MG63 (cell line): Measurements from ENCODE around the gene MEIOSIN. TPM values are rescaled to one million over a fixed set of nuclear protein-coding genes. Genes with fewer than 3 reads are reported as not detected.
A peak's percentile ranks its signal among the peaks of the same experiment; 100 is the strongest.

ENCODE experiments used
- DNase-seq: peaks from one replicate; pipeline ENCODE4 v3.0.0-alpha.2; 2020
- H3K27me3 ChIP-seq: fragments of 250-450 bp; sonication (Bioruptor Pico); 2 replicates; pipeline ENCODE4 v1.5.1; 2020; ENCODE audit warnings: mild to moderate bottlenecking, moderate library complexity
- H3K36me3 ChIP-seq: fragments of 250-450 bp; sonication (Bioruptor Pico); 2 replicates; pipeline ENCODE4 v1.5.1; 2020; ENCODE audit warnings: mild to moderate bottlenecking, moderate library complexity
- H3K4me3 ChIP-seq: fragments of 250-450 bp; sonication (Bioruptor Pico); 2 replicates; pipeline ENCODE4 v1.5.1; 2020; ENCODE audit warnings: mild to moderate bottlenecking, moderate library complexity
- H3K9me3 ChIP-seq: fragments of 250-450 bp; sonication (Bioruptor Pico); 2 replicates; pipeline ENCODE4 v1.5.1; 2020; ENCODE audit warnings: mild to moderate bottlenecking, moderate library complexity
- total RNA-seq: library from RNA; depleted of rRNA; stranded (reverse); fragments of >200 nt; shearing (Covaris generic); gene quantifications from 2 replicates; pipeline ENCODE4 v1.2.3, GENCODE V29; 2014; ENCODE audit warnings: low replicate concordance

Gene MEIOSIN
- total RNA-seq, 1 experiment from 2014 or later: 0.99 TPM

DNA sequence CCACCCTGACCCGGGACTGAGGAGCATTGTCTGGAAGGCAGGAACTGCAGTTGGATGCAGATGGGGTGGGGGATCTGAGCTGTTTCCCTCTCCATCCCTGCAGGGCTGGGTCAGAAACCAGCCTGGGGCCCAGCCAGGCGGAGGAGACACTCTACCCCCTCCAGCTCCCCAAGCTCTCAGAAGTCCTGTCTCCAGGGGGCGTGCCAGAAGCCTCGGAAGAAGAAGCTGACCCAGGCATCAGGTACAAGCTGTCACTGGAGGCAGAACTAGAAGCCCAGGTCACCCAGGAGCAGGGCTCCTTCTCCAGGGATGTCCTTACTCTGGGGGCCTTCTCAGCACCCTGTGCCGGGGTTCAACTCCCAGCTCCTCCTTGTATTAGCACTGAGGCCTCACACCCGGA, 20.3 kb downstream of the MEIOSIN start:
- no peak for DNase-seq
- no peak overlapping the region for H3K4me3 ChIP-seq
- no peaks in the 10 kb centered on the region for H3K27me3 ChIP-seq
- no peaks in the 10 kb centered on the region for H3K9me3 ChIP-seq
- no peaks in the 10 kb centered on the region for H3K36me3 ChIP-seq

DNA sequence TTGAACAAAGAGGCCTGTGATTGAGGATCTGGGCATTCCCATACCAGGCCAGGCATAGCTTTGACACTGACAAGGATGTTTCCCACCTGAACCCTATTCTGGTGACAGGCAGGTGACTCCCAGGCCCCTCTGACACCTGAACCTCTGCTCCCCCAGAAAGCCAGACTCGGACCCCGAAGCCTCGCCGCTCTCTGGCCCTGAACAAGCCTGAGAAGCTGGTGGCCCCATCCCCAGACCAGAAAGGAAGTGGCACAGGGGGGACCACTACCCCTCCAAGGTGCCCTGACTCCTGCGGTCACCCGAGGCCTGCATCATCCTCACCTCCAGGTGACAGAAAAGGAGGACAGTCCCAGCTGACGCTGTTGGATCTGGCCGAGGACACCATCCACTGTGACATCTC, 21.1 kb downstream of the MEIOSIN start:
- Histone ChIP-seq H3K9me3 (no peaks in the 10 kb centered on the region), H3K27me3 (no peaks in the 10 kb centered on the region), H3K36me3 (no peaks in the 10 kb centered on the region), H3K4me3 (no peak overlapping the region)
- no peak for DNase-seq

DNA sequence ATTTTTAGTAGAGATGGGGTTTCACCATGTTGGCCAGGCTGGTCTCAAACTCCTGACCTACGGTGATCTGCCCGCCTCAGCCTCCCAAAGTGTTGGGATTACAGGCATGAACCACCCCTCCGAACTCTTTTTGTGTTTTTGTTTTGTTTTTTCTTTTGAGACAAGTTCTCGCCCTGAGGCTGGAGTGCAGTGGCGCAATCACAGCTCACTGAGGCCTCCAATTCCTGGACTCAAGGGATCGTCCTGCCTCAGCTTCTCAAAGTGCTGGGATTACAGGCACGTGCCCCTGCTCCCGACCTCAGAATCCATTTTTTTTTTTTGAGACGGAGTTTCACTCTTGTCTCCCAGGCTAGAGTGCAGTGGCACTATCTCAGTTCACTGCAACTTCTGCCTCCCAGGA, 24.5 kb downstream of the MEIOSIN start:
- no peak for DNase-seq
- no peak overlapping the region for H3K4me3 ChIP-seq
- no peaks in the 10 kb centered on the region for H3K36me3 ChIP-seq
- no peaks in the 10 kb centered on the region for H3K27me3 ChIP-seq
- H3K9me3 ChIP-seq: no peaks in the 10 kb centered on the region

DNA sequence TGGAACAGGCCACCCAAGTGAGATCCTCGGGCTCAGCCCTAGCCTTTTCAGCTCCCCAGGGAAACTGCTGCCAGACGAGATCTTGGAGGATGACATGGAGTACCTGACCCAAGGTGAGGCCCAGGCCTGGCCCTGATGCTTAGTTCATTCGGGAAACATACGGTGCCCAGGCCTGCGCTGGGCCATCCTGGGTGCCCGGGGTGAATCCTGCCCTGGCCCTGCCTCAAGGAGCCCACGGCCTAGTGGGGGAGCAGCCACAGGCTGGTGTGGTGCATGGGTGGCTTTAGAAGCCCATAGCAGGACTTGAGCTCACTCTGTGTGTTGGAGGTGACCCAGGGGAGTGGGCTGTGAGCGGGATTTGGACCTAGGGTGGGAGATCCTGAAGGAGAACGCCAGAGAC, 25.7 kb downstream of the MEIOSIN start:
- Histone ChIP-seq H3K9me3 (no peaks in the 10 kb centered on the region), H3K27me3 (no peaks in the 10 kb centered on the region), H3K4me3 (no peak overlapping the region), H3K36me3 (no peaks in the 10 kb centered on the region)
- no peak for DNase-seq

DNA sequence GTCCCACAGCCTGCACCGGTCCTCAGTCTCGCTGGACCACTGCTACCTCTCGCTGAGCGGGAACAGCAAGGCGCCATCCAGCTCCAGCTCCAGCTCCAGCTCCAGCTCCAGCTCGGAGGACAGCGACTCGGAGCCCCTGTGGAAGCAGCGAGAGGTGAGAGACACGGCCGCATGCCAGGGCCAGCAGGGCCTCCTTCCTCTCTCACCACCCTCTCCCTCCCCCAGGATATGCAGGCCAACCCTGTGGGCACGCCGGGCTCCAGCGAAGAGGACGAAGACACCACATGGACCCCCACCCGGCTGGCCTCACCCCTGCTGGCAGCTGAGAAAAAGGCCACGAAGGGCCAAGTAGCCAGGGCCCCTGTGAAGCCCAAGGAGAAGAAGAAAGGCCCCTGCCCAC, 28.5 kb downstream of the MEIOSIN start:
- Histone ChIP-seq H3K9me3 (no peaks in the 10 kb centered on the region), H3K27me3 (no peaks in the 10 kb centered on the region), H3K4me3 (no peak overlapping the region), H3K36me3 (peaks cover 12% of the 10 kb centered on the region)
- DNase-seq: no peak

DNA sequence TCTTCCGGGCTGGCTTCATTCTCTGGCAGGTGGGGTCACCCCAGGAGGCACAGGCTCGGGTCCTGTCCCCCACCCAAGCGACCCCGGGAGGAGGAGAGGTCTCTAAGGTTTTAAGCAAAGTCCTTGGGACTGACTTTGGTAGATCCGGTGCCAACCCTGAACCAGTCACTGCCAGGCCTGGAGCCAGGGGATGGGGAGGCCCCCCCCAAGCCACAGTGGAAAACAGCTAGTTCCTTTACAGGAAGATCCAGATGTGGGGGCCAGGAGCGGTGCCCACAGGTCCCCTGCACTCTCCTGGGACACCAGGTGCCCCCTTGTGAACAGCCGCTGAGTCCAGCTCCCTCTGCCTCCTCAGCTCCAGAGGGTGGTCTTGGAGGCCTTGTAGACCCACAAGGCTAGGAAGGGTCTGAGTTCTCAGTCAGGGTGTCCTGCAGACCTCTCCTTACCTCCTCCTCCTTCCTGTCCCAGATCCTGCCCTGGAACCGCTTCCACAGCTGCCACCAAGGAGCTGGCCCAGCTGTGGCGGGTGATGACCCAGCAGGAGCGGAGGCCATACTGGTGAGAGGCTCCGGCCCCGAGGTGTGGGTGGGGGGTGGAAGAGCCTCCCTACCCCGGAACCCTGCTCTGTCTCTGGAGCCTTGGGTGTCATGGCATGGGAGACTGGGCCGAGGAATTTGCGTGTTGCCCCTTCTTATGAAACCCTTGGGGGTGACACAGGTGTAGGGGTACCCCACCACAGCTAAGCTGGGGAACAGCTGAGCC, 29.8 kb downstream of the MEIOSIN start:
- Histone ChIP-seq H3K36me3 (peaks cover 13% of the 10 kb centered on the region), H3K9me3 (no peaks in the 10 kb centered on the region), H3K27me3 (no peaks in the 10 kb centered on the region), H3K4me3 (no peak overlapping the region)
- no peak for DNase-seq

DNA sequence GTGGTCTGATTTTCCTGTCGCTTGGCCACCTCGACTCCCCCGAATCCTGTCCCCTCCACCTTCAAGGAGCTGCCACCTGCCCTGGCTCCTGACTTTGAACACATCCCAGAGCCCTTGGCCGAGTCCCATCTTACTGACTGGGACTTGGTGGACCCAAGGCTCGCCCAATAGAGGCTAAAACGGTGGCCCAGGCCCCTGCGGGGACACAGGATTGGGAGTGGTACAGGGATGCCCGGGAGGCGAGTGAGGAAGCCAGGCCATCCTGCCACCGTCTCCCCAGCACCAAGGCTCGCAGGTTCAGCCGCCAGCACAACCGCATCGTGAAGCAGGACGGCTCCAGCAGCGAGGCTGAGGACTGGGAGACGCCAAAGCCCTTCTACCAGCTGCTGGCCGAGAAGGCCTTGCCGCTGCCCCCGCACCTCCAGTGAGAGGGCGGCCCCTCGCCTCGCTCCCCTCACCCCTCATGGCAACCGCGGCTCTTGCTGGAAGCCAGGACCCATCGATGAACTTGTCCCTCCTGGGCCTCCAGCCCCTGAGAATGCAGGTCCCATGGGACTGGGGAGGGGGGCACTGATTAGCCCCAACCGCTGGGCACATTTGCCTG, 30.6 kb downstream of the MEIOSIN start:
- Histone ChIP-seq H3K9me3 (no peaks in the 10 kb centered on the region), H3K4me3 (no peak overlapping the region), H3K36me3 (peaks cover 13% of the 10 kb centered on the region), H3K27me3 (no peaks in the 10 kb centered on the region)
- no peak for DNase-seq

DNA sequence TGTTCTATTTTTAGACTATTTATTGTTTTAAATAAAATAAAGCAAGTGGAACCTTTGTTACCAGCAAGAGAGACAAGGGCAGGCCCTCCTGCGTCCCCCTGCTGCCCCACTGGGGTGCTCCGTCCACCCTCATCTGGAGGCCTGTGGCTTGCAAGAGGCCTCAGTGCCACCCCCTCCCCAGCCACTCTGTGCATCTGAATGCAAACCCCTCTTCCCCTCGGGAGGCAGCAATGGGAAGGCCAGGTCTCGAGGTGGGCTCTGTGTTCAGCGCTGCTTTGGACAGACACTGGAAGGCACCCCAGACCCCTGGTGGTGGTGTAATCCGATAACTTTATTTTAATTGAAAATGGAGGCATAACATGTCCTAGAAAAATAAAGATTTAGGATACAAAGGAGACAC, 31.2 kb downstream of the MEIOSIN start:
- no peak for DNase-seq
- H3K36me3 ChIP-seq: peaks cover 13% of the 10 kb centered on the region
- H3K4me3 ChIP-seq: no peak overlapping the region
- no peaks in the 10 kb centered on the region for H3K9me3 ChIP-seq
- H3K27me3 ChIP-seq: no peaks in the 10 kb centered on the region

DNA sequence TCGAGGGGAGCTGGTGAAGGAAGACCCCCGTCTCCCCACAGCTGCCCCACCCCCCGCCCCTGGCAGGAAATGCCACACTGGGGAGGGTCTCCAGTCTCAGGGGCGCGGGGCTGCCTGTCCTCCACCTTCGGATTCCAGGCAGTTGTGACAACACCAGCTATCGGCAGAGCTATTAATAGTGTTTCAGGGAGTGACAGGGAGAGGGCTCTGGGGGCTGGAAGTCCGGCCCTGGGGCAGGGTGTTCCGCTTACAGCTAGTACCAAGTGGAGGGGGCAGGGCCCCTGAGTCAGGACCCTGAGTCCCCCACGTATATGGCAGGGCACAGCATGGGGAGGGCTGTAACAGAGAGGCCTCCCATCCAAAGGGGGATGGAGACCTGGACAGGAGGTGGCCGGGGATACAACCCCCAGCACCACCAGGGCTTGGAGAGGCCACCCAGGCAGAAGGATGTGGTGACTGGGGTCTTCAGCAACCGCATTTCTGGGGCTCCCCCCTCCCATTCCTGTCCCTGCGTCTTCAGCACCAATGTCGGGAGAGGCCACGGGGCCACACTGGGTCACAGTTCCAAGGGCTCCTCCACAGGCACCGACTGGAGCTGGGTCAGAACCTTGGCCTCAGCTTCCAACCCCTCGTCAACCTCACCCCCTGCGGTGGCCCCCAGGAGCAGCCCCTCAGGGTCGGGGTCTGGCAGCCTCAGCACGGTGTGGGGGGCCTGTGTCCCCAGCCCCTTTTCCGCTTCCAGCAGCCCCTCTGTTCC, 31.9 kb downstream of the MEIOSIN start:
- Histone ChIP-seq H3K4me3 (no peak overlapping the region), H3K27me3 (no peaks in the 10 kb centered on the region), H3K9me3 (no peaks in the 10 kb centered on the region), H3K36me3 (peaks cover 17% of the 10 kb centered on the region)
- no peak for DNase-seq

DNA sequence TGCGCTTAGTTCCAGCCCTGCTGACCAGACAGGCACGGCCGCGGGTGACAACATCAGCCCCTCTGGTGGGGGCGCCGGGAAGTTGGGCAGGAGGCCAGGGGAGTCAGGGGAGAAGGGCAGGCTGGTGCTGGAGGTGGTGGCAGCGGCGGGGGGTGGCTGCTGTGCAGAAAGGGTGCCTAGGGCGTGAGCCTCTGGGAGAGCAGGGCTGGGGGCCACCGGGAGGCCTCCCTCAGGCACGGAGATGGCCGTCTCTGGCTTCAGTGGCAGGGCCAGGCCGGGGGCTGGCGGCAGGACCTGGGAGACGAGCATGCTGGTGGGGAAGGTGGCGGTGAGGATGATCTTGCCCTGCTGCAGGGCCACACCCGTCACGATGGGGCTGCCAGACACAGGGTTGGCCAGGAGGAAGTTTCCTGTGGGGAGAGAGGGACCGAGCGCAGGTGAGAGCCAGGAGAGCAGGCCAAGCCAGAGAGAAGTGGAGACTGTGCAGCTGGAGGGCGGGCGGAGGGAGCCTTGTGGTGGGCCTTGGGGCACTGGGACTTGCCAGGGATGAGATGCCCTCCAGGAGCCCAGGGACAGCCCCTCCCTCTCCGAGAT, 32.6 kb downstream of the MEIOSIN start:
- H3K4me3 ChIP-seq: no peak overlapping the region
- H3K36me3 ChIP-seq: peaks cover 23% of the 10 kb centered on the region

DNA sequence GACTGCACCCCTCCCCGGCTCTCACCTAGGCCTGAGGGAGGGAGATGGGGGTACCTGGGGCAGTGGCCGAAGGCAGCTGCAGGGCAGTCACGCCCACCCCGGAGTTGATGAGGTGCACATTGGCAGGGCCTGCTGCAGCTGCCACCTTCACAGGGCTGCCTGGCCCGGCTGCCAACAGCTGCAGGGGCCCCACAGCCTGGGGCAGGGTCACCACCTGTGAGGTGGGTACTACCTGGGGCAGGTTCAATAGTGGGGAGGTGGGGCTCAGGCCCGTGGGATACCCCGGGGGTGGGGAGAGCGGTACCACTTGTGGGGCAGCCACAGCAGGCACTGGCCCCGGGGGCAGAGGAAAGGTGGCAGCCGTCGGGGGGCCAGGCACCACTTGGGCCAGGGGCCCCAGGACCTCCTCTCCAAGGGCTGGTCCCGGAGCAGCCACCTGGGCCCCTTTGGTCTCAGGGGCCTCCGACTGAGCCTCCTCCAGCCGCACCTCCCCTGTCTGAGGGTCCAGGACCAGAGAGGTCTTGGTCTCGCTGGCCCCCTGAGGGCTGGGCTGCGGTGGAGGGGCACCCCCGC, 33.1 kb downstream of the MEIOSIN start:
- DNase-seq: no peak
- no peaks in the 10 kb centered on the region for H3K27me3 ChIP-seq

More for the DNA sequence above, 32.6 kb downstream of the MEIOSIN start:
- no peak for DNase-seq
- Histone ChIP-seq H3K9me3 (no peaks in the 10 kb centered on the region), H3K27me3 (no peaks in the 10 kb centered on the region)

DNA sequence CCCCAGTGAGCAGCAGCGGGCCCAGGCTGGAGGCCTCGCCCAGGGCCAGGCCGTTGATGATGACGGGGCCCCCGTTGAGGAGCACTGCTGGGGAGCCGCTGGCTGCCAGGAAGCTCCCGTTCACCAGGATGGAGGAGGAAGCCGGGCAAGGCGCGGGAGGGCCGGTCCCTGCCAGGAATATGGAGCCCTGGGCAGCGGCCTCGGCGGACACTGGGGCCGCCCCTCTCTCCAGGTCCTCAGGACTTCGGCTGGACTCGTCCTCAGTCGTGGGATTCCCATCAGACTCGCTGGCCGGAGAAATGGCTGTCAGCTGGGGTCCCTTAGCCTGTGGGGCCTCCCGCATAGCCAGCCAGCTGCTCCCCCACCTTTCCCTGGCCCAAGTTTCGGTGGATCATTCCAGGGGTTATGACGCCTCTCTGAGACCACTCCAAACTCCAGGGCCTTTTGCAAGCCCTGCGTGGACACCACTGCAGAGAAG, 33.7 kb downstream of the MEIOSIN start:
- Histone ChIP-seq H3K9me3 (no peaks in the 10 kb centered on the region), H3K27me3 (no peaks in the 10 kb centered on the region), H3K4me3 (peak overlapping the region; percentile 78), H3K36me3 (peaks cover 31% of the 10 kb centered on the region)
- peak; percentile 46 for DNase-seq

More for the DNA sequence above, 33.1 kb downstream of the MEIOSIN start:
- H3K9me3 ChIP-seq: no peaks in the 10 kb centered on the region
- H3K36me3 ChIP-seq: peaks cover 28% of the 10 kb centered on the region
- peak overlapping the region; percentile 78 for H3K4me3 ChIP-seq

DNA sequence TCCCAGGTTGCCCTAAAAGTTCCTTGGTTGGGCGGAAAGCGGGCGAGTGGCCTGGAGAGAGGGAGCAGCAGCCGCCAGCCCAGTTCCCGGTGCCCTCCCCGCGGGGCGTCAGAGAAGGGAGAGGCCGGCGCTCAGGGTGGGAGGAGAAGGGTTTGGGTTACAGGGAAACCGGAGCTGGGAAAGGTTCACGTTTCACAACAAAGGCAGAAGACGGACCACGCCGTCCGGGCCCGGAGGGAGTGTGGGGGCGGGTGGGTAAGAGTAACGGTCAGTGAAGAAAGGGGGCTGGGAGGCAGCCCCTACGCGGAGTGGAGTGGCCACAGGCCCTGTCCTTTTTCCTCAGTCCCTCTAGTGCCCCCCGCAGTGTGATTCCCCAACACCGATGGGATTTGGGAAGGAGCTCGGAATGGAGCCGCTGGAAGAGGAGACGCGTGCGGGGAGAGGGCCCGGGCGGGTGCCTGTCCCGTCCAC, 34.2 kb downstream of the MEIOSIN start:
- Histone ChIP-seq H3K4me3 (peak overlapping the region; percentile 78), H3K9me3 (no peaks in the 10 kb centered on the region), H3K27me3 (no peaks in the 10 kb centered on the region), H3K36me3 (peaks cover 35% of the 10 kb centered on the region)
- peak; percentile 92 for DNase-seq

DNA sequence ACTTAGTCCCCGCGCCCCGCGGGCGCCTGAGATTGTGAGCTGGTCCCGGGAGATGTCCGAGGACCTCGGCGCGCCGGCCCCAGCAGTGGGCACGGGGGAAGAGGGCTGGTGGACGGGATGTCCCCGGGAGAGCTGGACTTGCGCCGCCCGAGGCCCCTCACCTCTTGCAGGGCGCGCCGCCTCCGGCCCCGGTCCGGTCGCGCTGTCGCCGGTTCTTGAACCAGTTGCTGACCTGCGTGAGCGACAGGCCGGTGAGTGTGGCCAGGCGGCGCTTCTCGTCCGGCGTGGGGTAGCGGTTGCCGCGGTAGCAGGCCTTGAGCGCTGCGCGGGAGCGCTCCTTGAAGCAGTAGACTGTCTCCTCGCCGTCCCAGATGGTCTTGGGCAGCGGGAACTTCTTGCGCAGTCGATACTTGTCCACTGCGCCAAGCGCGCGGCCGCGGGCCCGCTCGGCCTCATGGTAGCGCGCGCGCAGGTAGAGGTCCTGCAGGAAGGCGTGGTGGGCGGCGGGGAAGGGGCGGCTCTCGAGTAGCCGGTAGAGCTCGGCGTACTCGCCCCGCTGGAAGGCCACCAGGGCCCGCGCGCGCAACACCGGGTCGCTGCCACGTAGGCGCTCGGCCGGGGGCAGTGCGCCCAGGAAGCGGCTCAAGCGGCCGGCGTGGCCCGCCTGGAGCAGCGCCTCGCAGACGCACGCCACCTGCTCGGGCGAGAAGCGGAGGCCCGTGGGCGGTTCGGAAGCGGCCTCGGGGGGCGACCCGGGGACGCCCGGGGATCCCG, 34.8 kb downstream of the MEIOSIN start:
- Histone ChIP-seq H3K9me3 (no peaks in the 10 kb centered on the region), H3K4me3 (peak overlapping the region; percentile 78), H3K36me3 (peaks cover 42% of the 10 kb centered on the region), H3K27me3 (no peaks in the 10 kb centered on the region)
- peak; percentile 82 for DNase-seq

DNA sequence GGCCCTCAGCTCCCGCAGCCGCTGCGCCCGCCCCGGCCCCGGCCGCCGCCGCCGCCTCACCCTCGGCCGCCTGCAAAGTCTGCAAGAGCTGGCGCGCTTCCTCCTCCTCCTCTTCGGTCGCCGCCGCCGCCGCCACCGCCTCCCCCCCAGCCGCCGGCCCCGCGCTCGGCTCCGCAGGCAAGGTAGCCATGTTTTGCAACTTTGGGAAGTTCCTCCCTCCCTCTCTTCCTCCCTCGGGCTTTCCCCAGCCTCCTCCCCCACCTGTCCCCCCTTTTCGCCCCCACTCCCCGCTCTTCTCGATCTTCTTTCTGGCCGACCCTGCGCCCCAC, 35.4 kb downstream of the MEIOSIN start:
- Histone ChIP-seq H3K27me3 (no peaks in the 10 kb centered on the region), H3K9me3 (no peaks in the 10 kb centered on the region), H3K36me3 (peaks cover 47% of the 10 kb centered on the region), H3K4me3 (peak overlapping the region; percentile 78)
- DNase-seq: peak; percentile 64
